Testis (tissue), 2 donors: ENCODE results near the gene KIFAP3.

Experiments
- CTCF ChIP-seq, 3 experiments: fragments of 450-650 bp in 2 of 3; fragments of 200-600 bp in 1 of 3; sonication (generic) in 1 of 3; IDR thresholded peaks; one replicate each; pipeline ENCODE4 v1.5.1; 2016 to 2019; ENCODE audit warnings: antibody characterized with exemption in 3 of 3, mild to moderate bottlenecking in 2 of 3, moderate library complexity in 1 of 3
- POLR2A ChIP-seq: fragments of 450-650 bp; IDR thresholded peaks from one replicate; pipeline ENCODE4 v1.6.1; 2017; ENCODE audit warnings: antibody characterized with exemption, mild to moderate bottlenecking, moderate library complexity

- TF ChIP-seq CTCF (IDR thresholded peaks at IDR 0.05) (no peak), POLR2A (no peak)
These were observed 173.4 kb downstream of the KIFAP3 start for GRCh38 chr1:169901115-169901514.
